Chondrocyte (in vitro differentiated cells): ENCODE measurements around the gene NOB1. TPM values are rescaled to one million over a fixed set of nuclear protein-coding genes. Genes with fewer than 3 reads are reported as not detected.
"Not testable (repeated sequence)": the region's sequence is repeated elsewhere in the genome, so short reads cannot be mapped to it uniquely, and the experiment has no call there.

Experiments used
- DNase-seq: peaks from one replicate; pipeline ENCODE4 v3.0.0; 2021; ENCODE audit warnings: mixed read lengths, low spot score
- H3K27ac Mint-ChIP-seq: one replicate; pipeline ENCODE4 v1.8.0; 2021; ENCODE audit warnings: mild to moderate bottlenecking, moderate library complexity, mixed read lengths; ENCODE audit not compliant: unreplicated experiment
- H3K27me3 Mint-ChIP-seq: 2 replicates; pipeline ENCODE4 v1.8.0; 2021; ENCODE audit warnings: low read depth, mixed read lengths
- H3K36me3 Mint-ChIP-seq: 2 replicates; pipeline ENCODE4 v1.8.0; 2021; ENCODE audit warnings: low read depth, mixed read lengths
- H3K4me1 Mint-ChIP-seq: 2 replicates; pipeline ENCODE4 v1.8.0; 2021; ENCODE audit warnings: low read depth, mild to moderate bottlenecking, mixed read lengths
- H3K4me3 Mint-ChIP-seq: one replicate; pipeline ENCODE4 v1.8.0; 2021; ENCODE audit warnings: mild to moderate bottlenecking, moderate library complexity, mixed read lengths; ENCODE audit not compliant: unreplicated experiment
- H3K9me3 Mint-ChIP-seq: 2 replicates; pipeline ENCODE4 v1.8.0; 2021; ENCODE audit warnings: low read depth, mixed read lengths
- total RNA-seq: library from RNA; stranded (reverse); gene quantifications from 3 replicates; pipeline ENCODE4 v1.2.1, GENCODE V29; 2021
- TF ChIP-seq, protein P1 (sequence below): fragments of 200-600 bp; sonication (generic); IDR thresholded peaks from 2 replicates; pipeline ENCODE4 v1.5.0; 2021; ENCODE audit warnings: antibody characterized with exemption, mild to moderate bottlenecking, moderate library complexity

Gene NOB1
- total RNA-seq, 1 donor from 2014 or later: 25.7 TPM

DNA sequence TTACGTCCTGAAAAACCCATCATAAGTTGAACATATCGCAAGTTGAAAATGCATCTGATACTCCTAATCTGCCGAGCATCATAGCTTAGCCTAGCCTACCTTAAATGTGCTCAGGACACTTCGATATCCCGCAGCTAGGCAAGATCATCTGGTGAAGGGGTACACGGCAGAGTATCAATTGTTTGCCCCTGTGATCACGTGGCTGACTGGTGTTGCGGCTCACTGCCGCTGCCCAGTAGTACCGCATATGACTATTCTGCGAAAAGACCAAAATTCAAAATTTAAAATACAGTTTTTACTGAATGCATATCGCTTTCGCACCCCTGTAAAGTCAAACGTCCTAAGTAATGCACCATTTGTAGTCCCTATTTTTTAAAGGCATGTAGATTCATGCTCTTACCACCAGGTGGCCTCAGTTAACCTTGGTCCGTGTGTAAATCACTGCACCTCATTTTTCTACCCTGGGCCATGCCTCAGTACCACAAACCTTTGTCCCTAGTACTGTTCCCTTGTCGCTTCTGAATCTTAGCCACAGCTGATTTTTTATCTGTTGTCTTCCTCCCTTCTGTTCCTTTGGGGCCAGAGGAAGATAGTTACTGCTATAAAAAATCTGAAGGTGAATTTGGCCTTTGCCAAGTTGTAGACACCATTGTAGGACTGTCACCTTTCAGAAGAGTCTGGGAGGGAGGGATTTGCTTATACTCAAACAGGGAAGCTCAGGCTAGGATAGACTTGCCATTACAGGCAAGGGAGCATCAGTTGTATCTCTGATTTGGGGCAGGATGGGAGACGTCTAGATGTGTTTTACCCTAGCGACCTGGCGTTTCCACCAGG, 41.8 kb upstream of the NOB1 start:
- DNase-seq: no peak
- Mint-ChIP-seq H3K4me3 (no peak overlapping the region), H3K4me1 (peaks cover 15% of the 10 kb centered on the region), H3K9me3 (no peaks in the 10 kb centered on the region), H3K27me3 (no peaks in the 10 kb centered on the region), H3K27ac (no peak overlapping the region), H3K36me3 (no peaks in the 10 kb centered on the region)
- TF ChIP-seq, protein P1, sequence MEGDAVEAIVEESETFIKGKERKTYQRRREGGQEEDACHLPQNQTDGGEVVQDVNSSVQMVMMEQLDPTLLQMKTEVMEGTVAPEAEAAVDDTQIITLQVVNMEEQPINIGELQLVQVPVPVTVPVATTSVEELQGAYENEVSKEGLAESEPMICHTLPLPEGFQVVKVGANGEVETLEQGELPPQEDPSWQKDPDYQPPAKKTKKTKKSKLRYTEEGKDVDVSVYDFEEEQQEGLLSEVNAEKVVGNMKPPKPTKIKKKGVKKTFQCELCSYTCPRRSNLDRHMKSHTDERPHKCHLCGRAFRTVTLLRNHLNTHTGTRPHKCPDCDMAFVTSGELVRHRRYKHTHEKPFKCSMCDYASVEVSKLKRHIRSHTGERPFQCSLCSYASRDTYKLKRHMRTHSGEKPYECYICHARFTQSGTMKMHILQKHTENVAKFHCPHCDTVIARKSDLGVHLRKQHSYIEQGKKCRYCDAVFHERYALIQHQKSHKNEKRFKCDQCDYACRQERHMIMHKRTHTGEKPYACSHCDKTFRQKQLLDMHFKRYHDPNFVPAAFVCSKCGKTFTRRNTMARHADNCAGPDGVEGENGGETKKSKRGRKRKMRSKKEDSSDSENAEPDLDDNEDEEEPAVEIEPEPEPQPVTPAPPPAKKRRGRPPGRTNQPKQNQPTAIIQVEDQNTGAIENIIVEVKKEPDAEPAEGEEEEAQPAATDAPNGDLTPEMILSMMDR: peak; percentile 93

DNA sequence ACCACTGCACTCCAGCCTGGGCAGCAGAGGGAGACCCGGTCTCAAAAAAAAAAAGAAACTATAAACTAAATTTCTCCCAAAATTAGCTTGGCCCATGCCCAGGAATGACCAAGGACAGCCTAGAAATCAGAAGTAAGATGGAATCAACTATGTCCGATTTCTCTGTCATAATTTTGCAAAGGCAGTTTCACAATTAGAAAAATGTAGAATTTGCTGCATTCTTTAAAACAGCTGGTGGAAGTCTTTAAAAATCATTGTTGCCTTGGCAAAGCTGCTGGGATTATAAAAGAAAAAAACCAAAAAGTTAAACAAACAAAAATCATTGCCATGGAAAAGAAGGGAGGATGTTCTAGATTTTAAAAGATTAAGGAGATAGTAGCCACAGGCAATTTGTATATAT, 39.8 kb upstream of the NOB1 start:
- no peaks in the 10 kb centered on the region for H3K9me3 Mint-ChIP-seq
- TF ChIP-seq, protein P1: no peak
- no peaks in the 10 kb centered on the region for H3K36me3 Mint-ChIP-seq
- H3K4me1 Mint-ChIP-seq: peaks cover 12% of the 10 kb centered on the region
- no peak overlapping the region for H3K4me3 Mint-ChIP-seq
- no peak for DNase-seq
- H3K27ac Mint-ChIP-seq: peak overlapping the region; percentile 8
- H3K27me3 Mint-ChIP-seq: no peaks in the 10 kb centered on the region

DNA sequence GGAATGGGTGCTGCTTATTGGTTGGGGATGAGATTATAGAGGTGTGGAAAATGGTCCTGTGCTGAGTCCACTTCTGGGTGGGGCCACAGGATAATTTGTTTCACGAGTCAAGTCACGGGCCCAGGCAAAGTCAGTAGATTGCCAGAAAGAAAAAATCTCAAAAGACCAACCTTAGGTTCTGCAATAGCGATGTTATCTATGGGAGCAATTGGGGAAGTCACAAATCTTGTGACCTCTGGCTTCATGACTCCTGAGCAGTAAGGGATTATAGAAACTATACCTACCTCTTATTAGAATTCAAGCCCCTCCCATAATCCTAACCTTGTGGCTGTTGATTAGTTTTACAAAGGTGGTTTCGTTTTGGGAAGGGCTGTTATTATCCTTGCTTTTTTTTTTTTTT, 38.8 kb upstream of the NOB1 start:
- no peaks in the 10 kb centered on the region for H3K27me3 Mint-ChIP-seq
- no peak overlapping the region for H3K27ac Mint-ChIP-seq
- peaks cover 6% of the 10 kb centered on the region for H3K4me1 Mint-ChIP-seq
- no peak for DNase-seq
- peaks cover 1% of the 10 kb centered on the region for H3K36me3 Mint-ChIP-seq
- TF ChIP-seq, protein P1: no peak
- H3K4me3 Mint-ChIP-seq: no peak overlapping the region
- H3K9me3 Mint-ChIP-seq: no peaks in the 10 kb centered on the region

DNA sequence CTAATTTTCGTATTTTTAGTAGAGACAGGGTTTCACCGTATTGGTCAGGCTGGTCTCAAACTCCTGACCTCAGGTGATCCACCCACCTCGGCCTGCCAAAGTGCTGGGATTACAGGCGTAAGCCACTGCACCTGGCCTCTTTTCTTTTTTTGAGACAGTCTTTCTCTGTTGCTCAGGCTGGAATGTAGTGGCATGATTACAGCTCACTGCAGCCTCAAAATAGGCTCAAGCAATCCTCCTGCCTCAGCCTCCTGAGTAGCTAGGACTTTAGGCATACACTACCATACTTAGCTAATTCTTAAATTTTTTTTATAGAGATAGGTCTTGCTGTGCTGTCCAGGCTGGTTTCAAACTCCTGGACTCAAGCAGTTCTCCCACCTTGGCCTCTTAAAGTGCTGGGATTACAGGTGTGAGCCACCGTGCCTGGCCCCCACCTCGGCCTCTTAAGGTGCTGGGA, 36.7 kb upstream of the NOB1 start:
- not testable (repeated sequence) for H3K4me3 Mint-ChIP-seq, H3K27me3 Mint-ChIP-seq, H3K9me3 Mint-ChIP-seq, DNase-seq, H3K27ac Mint-ChIP-seq, H3K4me1 Mint-ChIP-seq
- H3K36me3 Mint-ChIP-seq: peaks cover 10% of the 10 kb centered on the region

DNA sequence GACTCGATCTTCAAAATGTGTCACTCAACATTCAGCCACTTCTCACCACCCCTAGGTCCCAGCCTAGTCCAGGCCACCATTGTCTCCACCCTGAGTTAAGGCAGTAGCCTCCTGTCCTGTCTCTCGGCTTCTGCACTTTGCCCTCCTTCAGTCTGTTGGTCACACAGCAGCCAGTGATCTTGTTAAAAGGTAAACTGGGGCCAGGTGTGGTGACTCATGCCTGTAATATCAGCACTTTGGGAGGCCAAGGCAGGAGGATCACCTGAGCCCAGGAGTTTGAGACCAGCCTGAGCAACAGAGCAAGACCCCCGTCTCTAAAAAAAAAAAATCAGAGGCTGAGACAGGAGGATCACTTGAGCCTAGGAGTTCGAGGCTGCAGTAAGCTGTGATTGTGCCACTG, 33.2 kb upstream of the NOB1 start:
- no peak for DNase-seq
- no peak overlapping the region for H3K27ac Mint-ChIP-seq

More for the DNA sequence above, 33.2 kb upstream of the NOB1 start:
- Mint-ChIP-seq H3K27me3 (no peaks in the 10 kb centered on the region), H3K36me3 (peaks cover 10% of the 10 kb centered on the region), H3K4me3 (no peak overlapping the region), H3K9me3 (no peaks in the 10 kb centered on the region), H3K4me1 (no peaks in the 10 kb centered on the region)
- TF ChIP-seq, protein P1: no peak
